Esophagus squamous epithelium (tissue), 4 donors: ENCODE measurements around the gene PRKAR1B.

Source experiments
- CTCF ChIP-seq, 6 experiments: fragments of 450-650 bp in 4 of 6; fragments of 200-600 bp in 2 of 6; sonication (generic) in 2 of 6; IDR thresholded peaks; one replicate each; pipeline ENCODE4 v1.5.1; 2016 to 2019; ENCODE audit warnings: antibody characterized with exemption in 6 of 6, mild to moderate bottlenecking in 4 of 6, moderate library complexity in 4 of 6
- POLR2A ChIP-seq, 4 donors: fragments of 450-650 bp; IDR thresholded peaks; one replicate each; pipeline ENCODE4 v1.6.1; 2017; ENCODE audit warnings: antibody characterized with exemption in 4 of 4, mild to moderate bottlenecking in 4 of 4, moderate library complexity in 3 of 4

GRCh38 chr7:668958-669357 lies 58.1 kb downstream of the PRKAR1B start:
- TF ChIP-seq CTCF (IDR thresholded peaks at IDR 0.05), result no peak
- no peak for TF ChIP-seq POLR2A (IDR thresholded peaks at IDR 0.05)
